Neural crest cell (in vitro differentiated cells): Measurements from ENCODE around the gene TTLL10. TPM values are rescaled to one million over a fixed set of nuclear protein-coding genes. Genes with fewer than 3 reads are reported as not detected.
"Not testable (repeated sequence)": the region's sequence is repeated elsewhere in the genome, so short reads cannot be mapped to it uniquely, and the experiment has no call there.

Source experiments
- DNase-seq: peaks from one replicate; pipeline ENCODE4 v3.0.0; 2021; ENCODE audit warnings: low read depth, mixed read lengths, low spot score
- H3K27ac Mint-ChIP-seq: one replicate; pipeline ENCODE4 v1.8.0; 2021; ENCODE audit warnings: mild to moderate bottlenecking, mixed read lengths; ENCODE audit not compliant: unreplicated experiment
- H3K27me3 Mint-ChIP-seq: 2 replicates; pipeline ENCODE4 v1.8.0; 2021; ENCODE audit warnings: low read depth, mild to moderate bottlenecking, mixed read lengths
- H3K36me3 Mint-ChIP-seq: 2 replicates; pipeline ENCODE4 v1.8.0; 2021; ENCODE audit warnings: low read depth, mild to moderate bottlenecking, mixed read lengths
- H3K4me1 Mint-ChIP-seq: 2 replicates; pipeline ENCODE4 v1.8.0; 2021; ENCODE audit warnings: mixed read lengths
- H3K4me3 Mint-ChIP-seq: one replicate; pipeline ENCODE4 v1.8.0; 2021; ENCODE audit warnings: mild to moderate bottlenecking, mixed read lengths
- H3K9me3 Mint-ChIP-seq: 2 replicates; pipeline ENCODE4 v1.8.0; 2021; ENCODE audit warnings: mixed read lengths
- CTCF ChIP-seq: fragments of 200-600 bp; sonication (generic); conservative IDR thresholded peaks from 2 replicates; pipeline ENCODE4 v1.5.0; 2021; ENCODE audit warnings: antibody characterized with exemption, mild to moderate bottlenecking
- total RNA-seq: library from RNA; stranded (reverse); gene quantifications from 2 replicates; pipeline ENCODE4 v1.2.1, GENCODE V29; 2021

Gene TTLL10
- total RNA-seq, 1 donor from 2014 or later: not detected

- Mint-ChIP-seq H3K36me3 (no peaks in the 10 kb centered on the region), H3K4me1 (peaks cover 3% of the 10 kb centered on the region), H3K27ac (no peak overlapping the region), H3K9me3 (no peaks in the 10 kb centered on the region), H3K4me3 (no peak overlapping the region), H3K27me3 (peaks cover 15% of the 10 kb centered on the region)
- DNase-seq: no peak
- no peak for TF ChIP-seq CTCF
Observed at GRCh38 chr1:1137256-1138045, 36.2 kb upstream of the TTLL10 start.

GRCh38 chr1:1140673-1141072 is 33.0 kb upstream of the TTLL10 start:
- H3K9me3 Mint-ChIP-seq: no peaks in the 10 kb centered on the region
- no peak overlapping the region for H3K4me3 Mint-ChIP-seq
- no peak overlapping the region for H3K27ac Mint-ChIP-seq
- H3K36me3 Mint-ChIP-seq: no peaks in the 10 kb centered on the region
- H3K27me3 Mint-ChIP-seq: peaks cover 13% of the 10 kb centered on the region
- TF ChIP-seq CTCF: no peak
- DNase-seq: no peak
- no peaks in the 10 kb centered on the region for H3K4me1 Mint-ChIP-seq

- Mint-ChIP-seq H3K4me1 (no peaks in the 10 kb centered on the region), H3K4me3 (no peak overlapping the region), H3K27ac (no peak overlapping the region), H3K9me3 (no peaks in the 10 kb centered on the region), H3K27me3 (peaks cover 13% of the 10 kb centered on the region), H3K36me3 (no peaks in the 10 kb centered on the region)
- TF ChIP-seq CTCF: no peak
- DNase-seq: no peak
Observed at GRCh38 chr1:1141244-1141910, 32.3 kb upstream of the TTLL10 start.

GRCh38 chr1:1141911-1142250 is 31.8 kb upstream of the TTLL10 start:
- no peaks in the 10 kb centered on the region for H3K4me1 Mint-ChIP-seq
- H3K9me3 Mint-ChIP-seq: no peaks in the 10 kb centered on the region
- DNase-seq: no peak
- no peaks in the 10 kb centered on the region for H3K36me3 Mint-ChIP-seq
- no peak overlapping the region for H3K27ac Mint-ChIP-seq
- H3K4me3 Mint-ChIP-seq: no peak overlapping the region
- no peak for TF ChIP-seq CTCF
- H3K27me3 Mint-ChIP-seq: peaks cover 13% of the 10 kb centered on the region

GRCh38 chr1:1142352-1142751 is 31.3 kb upstream of the TTLL10 start:
- not testable (repeated sequence) for H3K9me3 Mint-ChIP-seq, DNase-seq, H3K27ac Mint-ChIP-seq, H3K4me1 Mint-ChIP-seq, H3K4me3 Mint-ChIP-seq, H3K36me3 Mint-ChIP-seq
- peaks cover 12% of the 10 kb centered on the region for H3K27me3 Mint-ChIP-seq

- Mint-ChIP-seq H3K27me3 (peaks cover 9% of the 10 kb centered on the region), H3K27ac (no peak overlapping the region), H3K36me3 (no peaks in the 10 kb centered on the region), H3K9me3 (no peaks in the 10 kb centered on the region), H3K4me1 (no peaks in the 10 kb centered on the region), H3K4me3 (no peak overlapping the region)
- no peak for TF ChIP-seq CTCF
- no peak for DNase-seq
Observed at GRCh38 chr1:1142844-1143243, 30.8 kb upstream of the TTLL10 start.
